GM12878 (cell line): ENCODE data around the gene VWA3B. TPM values are rescaled to one million over a fixed set of nuclear protein-coding genes. Genes with fewer than 3 reads are reported as not detected.

Experiments used
- ATAC-seq: fragments of 200-7000 bp; cut with Tn5 transposase; 3 replicates; pipeline ENCODE4 v1.9.1; 2020; ENCODE audit warnings: mild to moderate bottlenecking, moderate library complexity
- BruUV-seq: library from RNA; stranded (reverse); fragments of 400-500 nt; replicated peaks from 2 replicates; lab custom pipeline; 2021; lab: Mats Ljungman, UMichigan
- CTCF ChIA-PET: fragments of 300-600 bp; sonication (Branson Sonifier 250); formaldehyde crosslinking; extraction: SDS; loops from one replicate; lab custom pipeline; 2021; ENCODE audit warnings: inconsistent platforms; lab: Yijun Ruan, JAX
- POLR2A ChIA-PET: fragments of 350-600 bp; formaldehyde crosslinking; extraction: SDS; loops from one replicate; lab custom pipeline; 2021; ENCODE audit warnings: inconsistent platforms; lab: Charles Lee
- RAD21 ChIA-PET: fragments of 300-600 bp; sonication (Branson Sonifier 250); formaldehyde crosslinking; loops from one replicate; lab custom pipeline; 2023; ENCODE audit warnings: antibody characterized with exemption; ENCODE audit not compliant: unreplicated experiment; lab: Charles Lee
- SMC1A ChIA-PET: fragments of 300-600 bp; sonication (Branson Sonifier 250); formaldehyde crosslinking; loops from one replicate; lab custom pipeline; 2023; ENCODE audit not compliant: unreplicated experiment, uncharacterized antibody; lab: Charles Lee
- DNase-seq: peaks from one replicate; pipeline ENCODE4 v3.0.0-alpha.2; 2011; ENCODE audit warnings: low read depth, low spot score
- FAIRE-seq: peaks from 3 replicates; lab custom pipeline; 2011; peaks lifted over from hg19 to GRCh38; lab: Jason Lieb, UNC
- H2AFZ ChIP-seq: 2 replicates; pipeline ENCODE4 v1.6.0; 2011; ENCODE audit warnings: low read depth, low read length, control low read depth; ENCODE audit not compliant: control insufficient read depth
- H3K27ac ChIP-seq: 2 replicates; pipeline ENCODE4 v1.5.1; 2011; ENCODE audit warnings: control low read depth; ENCODE audit not compliant: control insufficient read depth, insufficient read depth
- H3K27me3 ChIP-seq, 2 experiments: replicated peaks in 1 of 2; 2 replicates each; pipeline versions ENCODE4 v1.6.0 to v1.6.1; 2011; ENCODE audit warnings: low read length in 1 of 2; ENCODE audit not compliant: control insufficient read depth in 2 of 2, insufficient read depth in 2 of 2
- H3K36me3 ChIP-seq, 2 experiments: 2 replicates each; pipeline ENCODE4 v1.5.1; 2011; ENCODE audit warnings: low read length in 1 of 2; ENCODE audit not compliant: control insufficient read depth in 2 of 2, insufficient read depth in 2 of 2
- H3K4me1 ChIP-seq: 2 replicates; pipeline ENCODE4 v1.6.1; 2011; ENCODE audit warnings: mild to moderate bottlenecking, low read length, moderate library complexity, mixed read lengths; ENCODE audit not compliant: control insufficient read depth, insufficient read depth
- H3K4me2 ChIP-seq: 2 replicates; pipeline ENCODE4 v1.6.0; 2011; ENCODE audit warnings: control low read depth; ENCODE audit not compliant: control insufficient read depth, insufficient read depth
- H3K4me3 ChIP-seq: fragments of 200-600 bp; sonication (generic); 2 replicates; pipeline ENCODE4 v1.5.1; 2016
- H3K79me2 ChIP-seq: 2 replicates; pipeline ENCODE4 v1.6.0; 2011; ENCODE audit warnings: low read length; ENCODE audit not compliant: control insufficient read depth, insufficient read depth
- H3K9ac ChIP-seq: 2 replicates; pipeline ENCODE4 v1.8.0; 2011; ENCODE audit warnings: low read length, control low read depth, mixed read lengths; ENCODE audit not compliant: control insufficient read depth, insufficient read depth
- H3K9me3 ChIP-seq: replicated peaks from 3 replicates; pipeline ENCODE4 v1.5.1; 2011; ENCODE audit warnings: mild to moderate bottlenecking, low read length; ENCODE audit not compliant: control insufficient read depth, insufficient read depth
- H4K20me1 ChIP-seq: 2 replicates; pipeline ENCODE4 v1.6.0; 2011; ENCODE audit not compliant: control insufficient read depth, insufficient read depth
- BCL11A ChIP-seq: IDR thresholded peaks from 2 replicates; pipeline ENCODE4 v1.6.1; 2011; ENCODE audit warnings: low read depth, low read length
- BCL3 ChIP-seq: IDR thresholded peaks from 2 replicates; pipeline ENCODE4 v1.6.1; 2011; ENCODE audit warnings: borderline replicate concordance, low read depth, mild to moderate bottlenecking, moderate library complexity, low read length; ENCODE audit not compliant: insufficient read depth, poor library complexity, severe bottlenecking
- CTCF ChIP-seq, 3 experiments: IDR thresholded peaks in 2 of 3; conservative IDR thresholded peaks in 1 of 3; 2 replicates each; pipeline ENCODE4 v1.5.1; 2011; ENCODE audit warnings: low read depth in 3 of 3, low read length in 3 of 3, mild to moderate bottlenecking in 3 of 3, control low read depth in 2 of 3, moderate library complexity in 2 of 3, inconsistent platforms in 1 of 3, mixed read lengths in 1 of 3; ENCODE audit not compliant: control insufficient read depth in 2 of 3, insufficient read depth in 1 of 3; ENCODE audit errors: extremely low read depth in 1 of 3
- E2F4 ChIP-seq: IDR thresholded peaks from 2 replicates; pipeline ENCODE4 v1.6.1; 2012; ENCODE audit warnings: low read depth, low read length, improper control_type of control experiment
- HSF1 ChIP-seq: fragments of 150-350 bp; IDR thresholded peaks from 2 replicates; pipeline ENCODE4 v1.6.1; 2014; ENCODE audit warnings: mild to moderate bottlenecking, low read depth, low read length
- MLLT1 ChIP-seq: fragments of 450-650 bp; IDR thresholded peaks from 2 replicates; pipeline ENCODE4 v1.6.1; 2016; ENCODE audit warnings: mild to moderate bottlenecking
- PAX8 ChIP-seq: fragments of 450-650 bp; IDR thresholded peaks from 2 replicates; pipeline ENCODE4 v1.6.1; 2017; ENCODE audit warnings: mild to moderate bottlenecking, moderate library complexity
- RAD21 ChIP-seq: IDR thresholded peaks from 2 replicates; pipeline ENCODE4 v1.6.1; 2011; ENCODE audit warnings: mild to moderate bottlenecking, low read depth, low read length, moderate library complexity; ENCODE audit not compliant: insufficient read depth
- RFX5 ChIP-seq: IDR thresholded peaks from 2 replicates; pipeline ENCODE4 v1.6.1; 2011; ENCODE audit warnings: low read depth, low read length, improper control_type of control experiment
- SMC3 ChIP-seq: IDR thresholded peaks from 2 replicates; pipeline ENCODE4 v1.6.1; 2011; ENCODE audit warnings: low read length, improper control_type of control experiment, borderline replicate concordance
- STAT1 ChIP-seq: fragments of 450-650 bp; conservative IDR thresholded peaks from 2 replicates; pipeline ENCODE4 v1.6.1; 2014; ENCODE audit warnings: antibody characterized with exemption, mild to moderate bottlenecking
- SUZ12 ChIP-seq: fragments of 200-600 bp; sonication (generic); IDR thresholded peaks from one replicate; pipeline ENCODE4 v1.6.1; 2018; ENCODE audit warnings: antibody characterized with exemption, mild to moderate bottlenecking; ENCODE audit not compliant: unreplicated experiment
- WGBS: methylation state at CpG from one replicate; pipeline ENCODE4 v1.1.6; 2016; ENCODE audit warnings: low lambda C conversion rate; ENCODE audit not compliant: insufficient replicate concordance, insufficient coverage; ENCODE audit errors: missing lambda C conversion rate; 5-methylcytosine and 5-hydroxymethylcytosine counted together
- in situ Hi-C: fragments of 300-500 bp; cut with MboI; formaldehyde crosslinking; loops from 9 replicates; pipeline ENCODE4 v1.14.3; 2018; ENCODE audit warnings: mixed read lengths
- intact Hi-C: fragments of 100-400 bp; cut with micrococcal nuclease; formaldehyde crosslinking; loops from one replicate; pipeline ENCODE4 v1.14.2; 2022; ENCODE audit not compliant: unreplicated experiment
- polyA plus RNA-seq, 11 experiments: library from polyadenylated mRNA; depleted of rRNA in 4 of 11; unstranded in 6 of 11; stranded (reverse) in 5 of 11; fragments of >200 nt; fragmentation: Nextera tagmentation in 4 of 11; fragmentation: Illumina TruSeq in 1 of 11; extraction: Ambion mirVana in 4 of 11; extraction: Trizol in 1 of 11; gene quantifications; 1 replicate in 1 of 11; 2 replicates in 10 of 11; pipeline versions ENCODE4 v1.2.1 to v1.2.3, GENCODE V29; 2011 to 2016; ENCODE audit warnings: inconsistent platforms in 2 of 11, missing spikeins in 2 of 11, low read depth in 1 of 11
- total RNA-seq, 4 experiments: library from RNA; depleted of rRNA in 3 of 4; stranded (reverse); fragments of >200 nt in 3 of 4; fragmentation: Illumina TruSeq in 1 of 4; extraction: Trizol in 1 of 4; gene quantifications; 2 replicates each; pipeline versions ENCODE4 v1.2.1 to v1.2.3, GENCODE V29; 2013 to 2021

The VWA3B gene
- total and polyA plus RNA-seq, 10 of the 15 experiments (the other 5 are each of a cell fraction or from before 2014, with no cell fraction given): 0.04 to 0.86 (median 0.19) TPM; not detected in 4

GRCh38 chr2:98156304-98156703, 69.3 kb downstream of the VWA3B start (continued):
- no peak for TF ChIP-seq BCL11A
- no peak for TF ChIP-seq HSF1

GRCh38 chr2:98157557-98157956, 70.6 kb downstream of the VWA3B start:
- no peak overlapping the region for H2AFZ ChIP-seq
- intact Hi-C loops: loop anchor here (2.0 kb wide), 1 partner anchor 351 kb away; no protein-coding TSS in a partner anchor
- H3K36me3 ChIP-seq: no peaks in the 10 kb centered on the region
- CTCF ChIA-PET: interaction anchor here (0.9 to 1.3 kb wide), 2 partner anchors 141 to 351 kb away, joined by 3 to 7 read pairs; no protein-coding TSS in a partner anchor
- no TSS peak for BruUV-seq
- RAD21 ChIA-PET: interaction anchor here (0.7 to 1.8 kb wide), 2 partner anchors 348 to 351 kb away, joined by 3 to 6 read pairs; no protein-coding TSS in a partner anchor
- DNase-seq (no peak), ATAC-seq (peak; percentile 74), FAIRE-seq (no peak)
- H3K79me2 ChIP-seq: no peaks in the 10 kb centered on the region
- WGBS: 39% methylated on average over 8 of the region's 8 CpGs
- no peak overlapping the region for H3K9ac ChIP-seq
- H4K20me1 ChIP-seq: no peaks in the 10 kb centered on the region
- SMC1A ChIA-PET: interaction anchor here (0.9 to 1.6 kb wide), 2 partner anchors 148 to 347 kb away, joined by 3 to 7 read pairs; no protein-coding TSS in a partner anchor
- H3K4me3 ChIP-seq: no peak overlapping the region
- H3K27me3 ChIP-seq: no peaks in the 10 kb centered on the region; a peak in 1 of 4 replicates
- H3K9me3 ChIP-seq: no peaks in the 10 kb centered on the region
- in situ Hi-C loops: loop anchor here (25.0 kb wide), 1 partner anchor 345 kb away; no protein-coding TSS in a partner anchor
- no peak overlapping the region for H3K4me2 ChIP-seq
- no peaks in the 10 kb centered on the region for H3K4me1 ChIP-seq
- no peak overlapping the region for H3K27ac ChIP-seq
- POLR2A ChIA-PET: interaction anchor here (0.5 kb wide), 1 partner anchor 353 kb away, joined by 3 read pairs; no protein-coding TSS in a partner anchor
- TF ChIP-seq RFX5 (no peak), E2F4 (no peak), BCL3 (no peak), RAD21 (peak; percentile 44; the same call in 1 of the 2 replicates), SMC3 (peak; percentile 57; the same call in 1 of the 2 replicates), SUZ12 (no peak), MLLT1 (no peak), STAT1 (no peak), CTCF (IDR thresholded peaks at IDR 0.05 in 2 of 3, conservative IDR thresholded peaks at IDR 0.05 in 1 of 3; ENCODE audit: control insufficient read depth in 2 of 3, extremely low read depth in 1 of 3, insufficient read depth in 1 of 3, low read depth in 3 of 3, low read length in 3 of 3) (peak; percentile 25 to 49 (median 33); a peak in 3 of 6 replicates), PAX8 (no peak)
